GM12878 (cell line): ENCODE measurements around the gene IQCK.

ENCODE experiments used
- ATF7 ChIP-seq: fragments of 450-650 bp; IDR thresholded peaks from 2 replicates; pipeline ENCODE4 v1.6.1; 2016; ENCODE audit warnings: low read depth, mild to moderate bottlenecking
- CHD2 ChIP-seq: IDR thresholded peaks from 2 replicates; pipeline ENCODE4 v1.6.1; 2011; ENCODE audit warnings: low read depth, low read length, improper control_type of control experiment, borderline replicate concordance
- EZH2 ChIP-seq: IDR thresholded peaks from 2 replicates; pipeline ENCODE4 v1.6.1; 2012; ENCODE audit warnings: low read depth, mild to moderate bottlenecking, control low read depth, inconsistent platforms, low read length, borderline replicate concordance; ENCODE audit not compliant: control insufficient read depth
- PAX8 ChIP-seq: fragments of 450-650 bp; IDR thresholded peaks from 2 replicates; pipeline ENCODE4 v1.6.1; 2017; ENCODE audit warnings: mild to moderate bottlenecking, moderate library complexity
- POLR2A ChIP-seq: IDR thresholded peaks from 2 replicates; pipeline ENCODE4 v1.6.1; 2011; ENCODE audit warnings: low read depth, mild to moderate bottlenecking, low read length
- POLR2AphosphoS5 ChIP-seq: IDR thresholded peaks from 2 replicates; pipeline ENCODE4 v1.6.1; 2011; ENCODE audit warnings: mild to moderate bottlenecking, low read length, inconsistent platforms
- SREBF2 ChIP-seq: IDR thresholded peaks from 2 replicates; pipeline ENCODE4 v1.6.1; 2012; ENCODE audit warnings: mild to moderate bottlenecking, low read length
- TAF1 ChIP-seq: IDR thresholded peaks from 2 replicates; pipeline ENCODE4 v1.6.1; 2011; ENCODE audit warnings: mild to moderate bottlenecking, low read depth, low read length, borderline replicate concordance
- TF ChIP-seq, protein P1 (sequence below): IDR thresholded peaks from 2 replicates; pipeline ENCODE4 v1.6.1; 2011; ENCODE audit warnings: low read depth, mild to moderate bottlenecking, low read length, moderate library complexity, borderline replicate concordance; ENCODE audit errors: extremely low read depth
- TF ChIP-seq, protein P2 (sequence below), 3 experiments: IDR thresholded peaks in 2 of 3; conservative IDR thresholded peaks in 1 of 3; 2 replicates each; pipeline ENCODE4 v1.5.1; 2011; ENCODE audit warnings: low read depth in 3 of 3, low read length in 3 of 3, mild to moderate bottlenecking in 3 of 3, control low read depth in 2 of 3, moderate library complexity in 2 of 3, inconsistent platforms in 1 of 3, mixed read lengths in 1 of 3; ENCODE audit not compliant: control insufficient read depth in 2 of 3, insufficient read depth in 1 of 3; ENCODE audit errors: extremely low read depth in 1 of 3
- TF ChIP-seq, protein P3 (sequence below): IDR thresholded peaks from 2 replicates; pipeline ENCODE4 v1.6.1; 2012; ENCODE audit warnings: low read depth, low read length, improper control_type of control experiment
- TF ChIP-seq, protein P4 (sequence below): IDR thresholded peaks from 2 replicates; pipeline ENCODE4 v1.6.1; 2012; ENCODE audit warnings: low read depth, low read length, improper control_type of control experiment
- TF ChIP-seq, protein P5 (sequence below): IDR thresholded peaks from 2 replicates; pipeline ENCODE4 v1.6.1; 2012; ENCODE audit warnings: low read length, inconsistent platforms

DNA sequence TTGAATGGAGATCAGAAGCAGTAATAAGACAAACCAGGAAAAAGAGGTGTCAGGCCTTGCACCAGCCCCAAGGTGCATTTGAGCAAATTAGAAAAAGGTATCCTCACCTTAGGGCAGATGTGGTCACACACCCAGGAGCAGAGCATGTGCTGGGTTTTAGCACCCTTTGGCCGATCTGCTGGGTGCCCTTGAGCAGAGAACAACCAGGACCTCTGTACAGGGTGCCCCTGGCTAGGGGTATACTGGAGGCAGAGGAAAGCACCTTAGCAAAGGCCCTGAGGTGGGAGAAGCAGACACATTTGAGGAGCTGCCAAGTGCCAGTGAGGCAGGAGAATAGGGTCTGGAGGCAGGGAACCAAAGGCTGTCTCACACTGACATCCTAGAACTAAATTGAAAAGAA, 67.0 kb downstream of the IQCK start:
- TF ChIP-seq CHD2 (no peak), EZH2 (no peak), PAX8 (no peak), SREBF2 (no peak), POLR2AphosphoS5 (no peak), TAF1 (no peak), ATF7 (no peak), POLR2A (no peak)
- TF ChIP-seq, protein P1, sequence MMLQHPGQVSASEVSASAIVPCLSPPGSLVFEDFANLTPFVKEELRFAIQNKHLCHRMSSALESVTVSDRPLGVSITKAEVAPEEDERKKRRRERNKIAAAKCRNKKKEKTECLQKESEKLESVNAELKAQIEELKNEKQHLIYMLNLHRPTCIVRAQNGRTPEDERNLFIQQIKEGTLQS = no peak
- TF ChIP-seq, protein P2, sequence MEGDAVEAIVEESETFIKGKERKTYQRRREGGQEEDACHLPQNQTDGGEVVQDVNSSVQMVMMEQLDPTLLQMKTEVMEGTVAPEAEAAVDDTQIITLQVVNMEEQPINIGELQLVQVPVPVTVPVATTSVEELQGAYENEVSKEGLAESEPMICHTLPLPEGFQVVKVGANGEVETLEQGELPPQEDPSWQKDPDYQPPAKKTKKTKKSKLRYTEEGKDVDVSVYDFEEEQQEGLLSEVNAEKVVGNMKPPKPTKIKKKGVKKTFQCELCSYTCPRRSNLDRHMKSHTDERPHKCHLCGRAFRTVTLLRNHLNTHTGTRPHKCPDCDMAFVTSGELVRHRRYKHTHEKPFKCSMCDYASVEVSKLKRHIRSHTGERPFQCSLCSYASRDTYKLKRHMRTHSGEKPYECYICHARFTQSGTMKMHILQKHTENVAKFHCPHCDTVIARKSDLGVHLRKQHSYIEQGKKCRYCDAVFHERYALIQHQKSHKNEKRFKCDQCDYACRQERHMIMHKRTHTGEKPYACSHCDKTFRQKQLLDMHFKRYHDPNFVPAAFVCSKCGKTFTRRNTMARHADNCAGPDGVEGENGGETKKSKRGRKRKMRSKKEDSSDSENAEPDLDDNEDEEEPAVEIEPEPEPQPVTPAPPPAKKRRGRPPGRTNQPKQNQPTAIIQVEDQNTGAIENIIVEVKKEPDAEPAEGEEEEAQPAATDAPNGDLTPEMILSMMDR (IDR thresholded peaks at IDR 0.05 in 2 of 3, conservative IDR thresholded peaks at IDR 0.05 in 1 of 3; ENCODE audit: control insufficient read depth in 2 of 3, extremely low read depth in 1 of 3, insufficient read depth in 1 of 3, low read depth in 3 of 3, low read length in 3 of 3) = no peak
- TF ChIP-seq, protein P3, sequence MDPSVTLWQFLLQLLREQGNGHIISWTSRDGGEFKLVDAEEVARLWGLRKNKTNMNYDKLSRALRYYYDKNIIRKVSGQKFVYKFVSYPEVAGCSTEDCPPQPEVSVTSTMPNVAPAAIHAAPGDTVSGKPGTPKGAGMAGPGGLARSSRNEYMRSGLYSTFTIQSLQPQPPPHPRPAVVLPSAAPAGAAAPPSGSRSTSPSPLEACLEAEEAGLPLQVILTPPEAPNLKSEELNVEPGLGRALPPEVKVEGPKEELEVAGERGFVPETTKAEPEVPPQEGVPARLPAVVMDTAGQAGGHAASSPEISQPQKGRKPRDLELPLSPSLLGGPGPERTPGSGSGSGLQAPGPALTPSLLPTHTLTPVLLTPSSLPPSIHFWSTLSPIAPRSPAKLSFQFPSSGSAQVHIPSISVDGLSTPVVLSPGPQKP = no peak
- TF ChIP-seq, protein P4, sequence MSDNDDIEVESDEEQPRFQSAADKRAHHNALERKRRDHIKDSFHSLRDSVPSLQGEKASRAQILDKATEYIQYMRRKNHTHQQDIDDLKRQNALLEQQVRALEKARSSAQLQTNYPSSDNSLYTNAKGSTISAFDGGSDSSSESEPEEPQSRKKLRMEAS = no peak
- TF ChIP-seq, protein P5, sequence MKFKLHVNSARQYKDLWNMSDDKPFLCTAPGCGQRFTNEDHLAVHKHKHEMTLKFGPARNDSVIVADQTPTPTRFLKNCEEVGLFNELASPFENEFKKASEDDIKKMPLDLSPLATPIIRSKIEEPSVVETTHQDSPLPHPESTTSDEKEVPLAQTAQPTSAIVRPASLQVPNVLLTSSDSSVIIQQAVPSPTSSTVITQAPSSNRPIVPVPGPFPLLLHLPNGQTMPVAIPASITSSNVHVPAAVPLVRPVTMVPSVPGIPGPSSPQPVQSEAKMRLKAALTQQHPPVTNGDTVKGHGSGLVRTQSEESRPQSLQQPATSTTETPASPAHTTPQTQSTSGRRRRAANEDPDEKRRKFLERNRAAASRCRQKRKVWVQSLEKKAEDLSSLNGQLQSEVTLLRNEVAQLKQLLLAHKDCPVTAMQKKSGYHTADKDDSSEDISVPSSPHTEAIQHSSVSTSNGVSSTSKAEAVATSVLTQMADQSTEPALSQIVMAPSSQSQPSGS = no peak
